Heart right ventricle (tissue), 16 donors: ENCODE data around the gene NHSL1. TPM values are rescaled to one million over a fixed set of nuclear protein-coding genes. Genes with fewer than 3 reads are reported as not detected.

ENCODE experiments used
- ATAC-seq, 8 donors: fragments of 200-7000 bp; cut with Tn5 transposase; one replicate each; pipeline ENCODE4 v1.9.1; 2020; ENCODE audit warnings: mild to moderate bottlenecking in 8 of 8, moderate library complexity in 8 of 8, moderate number of reproducible peaks in 1 of 8
- DNase-seq, 2 donors: peaks; one replicate each; pipeline ENCODE4 v3.0.0-alpha.2; 2020
- H3K27ac ChIP-seq, 10 donors: fragments of 200-600 bp; sonication (generic) in 2 of 10; one replicate each; pipeline versions ENCODE4 v1.5.0 to v1.8.0; 2020 to 2022; ENCODE audit warnings: mild to moderate bottlenecking in 3 of 10
- H3K27me3 ChIP-seq, 7 donors: fragments of 200-600 bp; one replicate each; pipeline ENCODE4 v1.8.0; 2021 to 2022; ENCODE audit warnings: mild to moderate bottlenecking in 2 of 7
- H3K36me3 ChIP-seq, 9 donors: fragments of 200-600 bp; sonication (generic) in 1 of 9; one replicate each; pipeline versions ENCODE4 v1.5.0 to v1.8.0; 2020 to 2022; ENCODE audit warnings: mild to moderate bottlenecking in 2 of 9
- H3K4me1 ChIP-seq, 9 donors: fragments of 200-600 bp; sonication (generic) in 1 of 9; one replicate each; pipeline versions ENCODE4 v1.5.0 to v1.8.0; 2020 to 2022; ENCODE audit warnings: mild to moderate bottlenecking in 4 of 9
- H3K4me3 ChIP-seq, 10 donors: fragments of 200-600 bp; sonication (generic) in 2 of 10; one replicate each; pipeline versions ENCODE4 v1.5.0 to v1.8.0; 2020 to 2022; ENCODE audit warnings: mild to moderate bottlenecking in 7 of 10, moderate library complexity in 2 of 10
- H3K9me3 ChIP-seq, 11 donors: fragments of 200-600 bp in 10 of 11; sonication (generic) in 2 of 11; one replicate each; pipeline versions ENCODE4 v1.5.0 to v1.8.0; 2013 to 2022; ENCODE audit warnings: mild to moderate bottlenecking in 2 of 11, control low read depth in 1 of 11, moderate library complexity in 1 of 11
- CTCF ChIP-seq, 9 donors: fragments of 200-600 bp; sonication (generic) in 2 of 9; IDR thresholded peaks; one replicate each; pipeline versions ENCODE4 v1.5.0 to v1.8.0; 2021 to 2022; ENCODE audit warnings: antibody characterized with exemption in 9 of 9, mild to moderate bottlenecking in 5 of 9, moderate library complexity in 1 of 9
- WGBS, 2 donors: extraction: QIAGEN DNeasy Blood & Tissue Kit; methylation state at CpG; one replicate each; pipeline ENCODE4 v1.1.7; 2013; ENCODE audit warnings: inconsistent platforms in 1 of 2; 5-methylcytosine and 5-hydroxymethylcytosine counted together
- intact Hi-C, 10 donors: fragments of 100-400 bp; cut with DNase I; formaldehyde crosslinking; loops; one replicate each; pipeline versions ENCODE4 v1.11.1 to v1.14.2; 2022
- polyA plus RNA-seq, 2 donors: library from polyadenylated mRNA; stranded (reverse); fragments of 200-250 nt; gene quantifications; one replicate each; pipeline ENCODE4 v1.2.3, GENCODE V29; 2013
- total RNA-seq, 10 donors: library from RNA; stranded (reverse); fragmentation: NEBNext Ultra II Directional in 3 of 10; extraction: Animal tissue kit (Norgen Biotek cat#: 25700) in 3 of 10; gene quantifications; one replicate each; pipeline versions ENCODE4 v1.2.1 to v1.2.4, GENCODE V29; 2021 to 2023
- donor health status: Arrhythmogenic right ventricular cardiomyopathy.
- donor health status: ischemic (EF 13 %, LVEDD 7.1; RV severe dilation, severe dysfunction).
- donor health status: healthy with polysubstance abuse.
- donor health status: DM: no; HTN: yes; CAD: no.
- donor health status: DM: no; HTN: no; CAD: no.
- donor health status: ischemic (EF 25% LVEDD 6.9; RV normal size, moderate dysfunction).
- donor health status: ischemic (EF 25% LVEDD 5.7; RV mildly dilated, moderate dysfunction).
- donor health status: healthy.
- donor health status: DM: yes; HTN: yes; CAD: no.
- donor health status: Ischemic cardiomyopathy.
- donor health status: ischemic (EF 35%, LVEDD 5.7; RV mildly dilated, moderate dysfunction).
- donor health status: nonischemic (EF 11% LVEDD 7.7; RV severe dilation, severe dysfunction).
- donor health status: DM: yes; HTN: yes; CAD: no.
- donor health status: PGD.
- donor health status: ischemic (EF 29% LVEDD 5.4; RV normal size, mild dysfunction).
- donor health status: nonischemic (EF 23%, LVEDD 6.1; RV moderate dilation, normal function).

The NHSL1 gene
- total and polyA plus RNA-seq, 12 donors, result 5.0 to 97.4 (median 74.7) TPM

- TF ChIP-seq CTCF (IDR thresholded peaks at IDR 0.05), result no peak
- peaks cover 0 to 3% (median 0%) of the 10 kb centered on the region in 9 donors for H3K4me1 ChIP-seq
- no peak for ATAC-seq
- H3K9me3 ChIP-seq, result no peaks in the 10 kb centered on the region
- H3K27me3 ChIP-seq, result no peaks in the 10 kb centered on the region
- no peak overlapping the region for H3K4me3 ChIP-seq
- no peak overlapping the region for H3K27ac ChIP-seq
- 48 to 70% methylated on average over 1 of the region's 1 CpG for WGBS, 2 donors
- intact Hi-C loops, result no loop called here
- H3K36me3 ChIP-seq, result peaks cover 0 to 73% (median 27%) of the 10 kb centered on the region in 9 donors
- no peak for DNase-seq
These were observed 34.2 kb downstream of the NHSL1 start for GRCh38 chr6:138465007-138465645.

GRCh38 chr6:138464085-138464484 lies 35.2 kb downstream of the NHSL1 start:
- intact Hi-C loops, result no loop called here
- Histone ChIP-seq H3K9me3 (no peaks in the 10 kb centered on the region), H3K27me3 (no peaks in the 10 kb centered on the region), H3K27ac (no peak overlapping the region), H3K4me1 (peaks cover 0 to 3% (median 0%) of the 10 kb centered on the region in 9 donors), H3K36me3 (peaks cover 0 to 62% (median 22%) of the 10 kb centered on the region in 9 donors), H3K4me3 (no peak overlapping the region)
- DNase-seq, result no peak
- 95 to 98% methylated on average over 20 of the region's 20 CpGs for WGBS, 2 donors
- peak in 2 of 8 donors; percentile 26 to 33 for ATAC-seq
- no peak for TF ChIP-seq CTCF (IDR thresholded peaks at IDR 0.05)

GRCh38 chr6:138461647-138462046 lies 37.6 kb downstream of the NHSL1 start:
- Histone ChIP-seq H3K27me3 (no peaks in the 10 kb centered on the region), H3K4me3 (no peak overlapping the region), H3K4me1 (peaks cover 0 to 6% (median 0%) of the 10 kb centered on the region in 9 donors), H3K9me3 (no peaks in the 10 kb centered on the region), H3K27ac (no peak overlapping the region), H3K36me3 (peaks cover 0 to 52% (median 18%) of the 10 kb centered on the region in 9 donors)
- WGBS, 2 donors, result 90 to 96% methylated on average over 1 of the region's 1 CpG
- ATAC-seq (no peak), DNase-seq (no peak)
- TF ChIP-seq CTCF (IDR thresholded peaks at IDR 0.05), result no peak
- intact Hi-C loops, result no loop called here

- DNase-seq, result no peak
- ATAC-seq, result no peak
- no peak for TF ChIP-seq CTCF (IDR thresholded peaks at IDR 0.05)
- 65 to 76% methylated on average over 6 of the region's 6 CpGs for WGBS, 2 donors
- H3K4me1 ChIP-seq, result peaks cover 0 to 22% (median 6%) of the 10 kb centered on the region in 9 donors
- intact Hi-C loops, result no loop called here
- H3K27ac ChIP-seq, result peak overlapping the region in 1 of 10 donors; percentile 28
- no peaks in the 10 kb centered on the region for H3K9me3 ChIP-seq
- peaks cover 0 to 24% (median 0%) of the 10 kb centered on the region in 9 donors for H3K36me3 ChIP-seq
- H3K27me3 ChIP-seq, result no peaks in the 10 kb centered on the region
- H3K4me3 ChIP-seq, result no peak overlapping the region
These were observed 42.9 kb downstream of the NHSL1 start for GRCh38 chr6:138456401-138456790.
